OCI-LY1 (cell line): ENCODE results near the gene SOX10.

ENCODE experiments used
- H2AFZ ChIP-seq: fragments of 200-600 bp; sonication (generic), shearing (Covaris generic); 2 replicates; pipeline ENCODE4 v1.6.0; 2014; ENCODE audit warnings: antibody characterized with exemption, mild to moderate bottlenecking, low read length
- H3F3A ChIP-seq: fragments of 200-600 bp; sonication (generic), shearing (Covaris generic); 2 replicates; pipeline ENCODE4 v1.6.0; 2014; ENCODE audit warnings: mild to moderate bottlenecking, antibody characterized with exemption, low read length, moderate library complexity; ENCODE audit not compliant: insufficient read depth
- H3K27ac ChIP-seq: fragments of 200-600 bp; sonication (generic); 2 replicates; pipeline ENCODE4 v1.5.1; 2014; ENCODE audit warnings: low read length, mixed run types, mild to moderate bottlenecking, low read depth; ENCODE audit not compliant: poor library complexity, severe bottlenecking
- H3K27me3 ChIP-seq: fragments of 200-600 bp; sonication (generic); 2 replicates; pipeline ENCODE4 v1.6.0; 2014; ENCODE audit warnings: antibody characterized with exemption, mild to moderate bottlenecking, low read length, moderate library complexity; ENCODE audit not compliant: insufficient read depth
- H3K36me3 ChIP-seq: fragments of 200-600 bp; sonication (generic); 2 replicates; pipeline ENCODE4 v1.6.1; 2014; ENCODE audit warnings: mild to moderate bottlenecking, antibody characterized with exemption, low read length, moderate library complexity, mixed read lengths; ENCODE audit not compliant: insufficient read depth
- H3K4me1 ChIP-seq: fragments of 200-600 bp; sonication (generic); 2 replicates; pipeline ENCODE4 v1.5.1; 2014; ENCODE audit warnings: mild to moderate bottlenecking, low read length, moderate library complexity; ENCODE audit not compliant: insufficient read depth, severe bottlenecking
- H3K4me2 ChIP-seq: fragments of 200-600 bp; sonication (generic), shearing (Covaris generic); 2 replicates; pipeline ENCODE4 v1.6.1; 2014; ENCODE audit warnings: low read length
- H3K4me3 ChIP-seq: fragments of 200-600 bp; sonication (generic); 2 replicates; pipeline ENCODE4 v1.5.1; 2014; ENCODE audit warnings: low read length, low read depth, mild to moderate bottlenecking, mixed read lengths; ENCODE audit not compliant: poor library complexity, severe bottlenecking
- H3K79me2 ChIP-seq: fragments of 200-600 bp; shearing (Covaris generic); 2 replicates; pipeline ENCODE4 v1.6.1; 2016; ENCODE audit warnings: mixed run types, low read length, mixed read lengths; ENCODE audit not compliant: insufficient read depth
- H3K9ac ChIP-seq: fragments of 200-600 bp; sonication (generic), shearing (Covaris generic); 2 replicates; pipeline ENCODE4 v1.6.1; 2014; ENCODE audit warnings: mild to moderate bottlenecking, low read length, mixed read lengths
- H3K9me2 ChIP-seq: fragments of 200-600 bp; sonication (generic), shearing (Covaris generic); 2 replicates; pipeline ENCODE4 v1.6.1; 2014; ENCODE audit warnings: low read depth, mild to moderate bottlenecking, low read length, mixed read lengths
- H3K9me3 ChIP-seq: fragments of 200-600 bp; shearing (Covaris generic); 2 replicates; pipeline ENCODE4 v1.6.1; 2014; ENCODE audit warnings: low read length, mixed read lengths
- H4K20me1 ChIP-seq: fragments of 200-600 bp; sonication (generic), shearing (Covaris generic); 2 replicates; pipeline ENCODE4 v1.6.0; 2016; ENCODE audit warnings: mild to moderate bottlenecking, low read length; ENCODE audit not compliant: insufficient read depth
- EZH2 ChIP-seq: fragments of 200-600 bp; sonication (generic), shearing (Covaris generic); IDR thresholded peaks from 2 replicates; pipeline ENCODE4 v1.8.0; 2017; ENCODE audit warnings: borderline replicate concordance, mixed run types, mild to moderate bottlenecking, antibody characterized with exemption, low read length, moderate library complexity, mixed read lengths
- TF ChIP-seq, protein P1 (sequence below): fragments of 200-600 bp; sonication (generic), shearing (Covaris generic); IDR thresholded peaks from 2 replicates; pipeline ENCODE4 v1.5.1; 2017; ENCODE audit warnings: mild to moderate bottlenecking, antibody characterized with exemption, low read length, moderate library complexity, mixed read lengths

Gene SOX10

DNA sequence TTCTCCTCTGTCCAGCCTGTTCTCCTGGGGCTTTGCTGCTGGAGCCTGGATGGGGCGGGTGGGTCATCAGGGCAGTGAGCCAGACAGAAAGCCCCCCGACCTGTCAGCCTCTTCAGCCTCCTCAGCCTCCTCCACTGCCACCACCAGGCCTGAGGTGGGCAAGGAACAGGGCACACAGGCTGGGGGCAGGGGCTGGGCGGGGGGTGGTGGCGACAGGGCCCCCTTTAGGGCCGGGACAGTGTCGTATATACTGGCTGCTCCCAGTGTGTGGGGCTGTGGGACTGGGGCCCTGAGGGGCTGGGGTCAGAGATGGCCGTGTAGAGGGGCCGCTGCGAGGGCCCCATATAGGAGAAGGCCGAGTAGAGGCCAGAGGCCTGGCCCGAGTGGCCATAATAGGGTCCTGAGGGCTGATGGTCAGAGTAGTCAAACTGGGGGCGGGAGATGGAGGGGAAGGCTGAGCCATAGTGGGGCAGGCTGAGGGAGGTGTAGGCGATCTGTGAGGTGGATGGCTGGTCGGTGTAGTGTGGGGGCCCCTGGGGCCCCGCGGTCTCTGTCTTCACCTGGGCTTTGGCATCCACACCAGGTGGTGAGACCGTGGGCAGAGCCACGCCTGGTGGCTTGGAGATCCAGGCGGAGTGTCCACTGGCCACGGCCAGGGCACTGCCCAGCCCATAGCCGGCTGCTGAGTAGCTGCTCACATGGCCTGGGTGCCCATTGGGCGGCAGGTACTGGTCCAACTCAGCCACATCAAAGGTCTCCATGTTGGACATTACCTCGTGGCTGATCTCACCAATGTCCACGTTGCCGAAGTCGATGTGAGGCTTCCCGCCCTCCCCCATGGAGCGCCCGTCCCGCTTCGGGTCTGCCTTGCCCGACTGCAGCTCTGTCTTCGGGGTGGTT, 10.8 kb downstream of the SOX10 start:
- H3K9me3 ChIP-seq = no peaks in the 10 kb centered on the region

DNA sequence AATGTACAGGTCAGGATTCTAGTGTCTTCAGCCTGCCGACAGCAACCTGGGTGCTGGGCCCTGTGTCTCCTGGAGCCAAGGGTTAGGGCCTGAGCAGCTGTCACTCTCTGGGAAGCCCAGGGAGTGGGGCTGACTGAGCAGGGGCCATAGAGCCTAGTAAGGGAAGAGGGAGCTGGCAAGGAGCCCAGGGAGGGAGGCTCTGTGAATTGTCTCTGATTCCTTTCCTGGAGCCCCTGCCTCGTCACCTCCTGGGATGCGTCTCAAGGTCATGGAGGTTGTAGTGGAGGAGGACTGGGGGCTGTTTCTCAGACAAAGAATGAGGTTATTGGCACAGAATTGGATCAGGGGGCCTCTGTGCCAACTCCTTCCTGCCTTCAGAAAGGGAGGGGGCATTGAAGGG, 11.8 kb downstream of the SOX10 start:
- H3K9ac ChIP-seq = no peak overlapping the region
- H3K9me2 ChIP-seq = no peaks in the 10 kb centered on the region
- no peak overlapping the region for H3K27ac ChIP-seq
- H3F3A ChIP-seq = no peaks in the 10 kb centered on the region
- H3K4me3 ChIP-seq = no peak overlapping the region
- no peak for TF ChIP-seq EZH2
- TF ChIP-seq, protein P1, sequence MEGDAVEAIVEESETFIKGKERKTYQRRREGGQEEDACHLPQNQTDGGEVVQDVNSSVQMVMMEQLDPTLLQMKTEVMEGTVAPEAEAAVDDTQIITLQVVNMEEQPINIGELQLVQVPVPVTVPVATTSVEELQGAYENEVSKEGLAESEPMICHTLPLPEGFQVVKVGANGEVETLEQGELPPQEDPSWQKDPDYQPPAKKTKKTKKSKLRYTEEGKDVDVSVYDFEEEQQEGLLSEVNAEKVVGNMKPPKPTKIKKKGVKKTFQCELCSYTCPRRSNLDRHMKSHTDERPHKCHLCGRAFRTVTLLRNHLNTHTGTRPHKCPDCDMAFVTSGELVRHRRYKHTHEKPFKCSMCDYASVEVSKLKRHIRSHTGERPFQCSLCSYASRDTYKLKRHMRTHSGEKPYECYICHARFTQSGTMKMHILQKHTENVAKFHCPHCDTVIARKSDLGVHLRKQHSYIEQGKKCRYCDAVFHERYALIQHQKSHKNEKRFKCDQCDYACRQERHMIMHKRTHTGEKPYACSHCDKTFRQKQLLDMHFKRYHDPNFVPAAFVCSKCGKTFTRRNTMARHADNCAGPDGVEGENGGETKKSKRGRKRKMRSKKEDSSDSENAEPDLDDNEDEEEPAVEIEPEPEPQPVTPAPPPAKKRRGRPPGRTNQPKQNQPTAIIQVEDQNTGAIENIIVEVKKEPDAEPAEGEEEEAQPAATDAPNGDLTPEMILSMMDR = no peak
- peaks cover 20% of the 10 kb centered on the region for H3K36me3 ChIP-seq
- H3K4me2 ChIP-seq = no peak overlapping the region
- H3K4me1 ChIP-seq = no peaks in the 10 kb centered on the region
- no peak overlapping the region for H2AFZ ChIP-seq
- H3K9me3 ChIP-seq = no peaks in the 10 kb centered on the region
- H4K20me1 ChIP-seq = no peaks in the 10 kb centered on the region
- no peaks in the 10 kb centered on the region for H3K79me2 ChIP-seq
- H3K27me3 ChIP-seq = no peaks in the 10 kb centered on the region

More for the DNA sequence above, 10.8 kb downstream of the SOX10 start:
- no peak overlapping the region for H3K4me2 ChIP-seq
- no peaks in the 10 kb centered on the region for H3K4me1 ChIP-seq
- no peak overlapping the region for H3K9ac ChIP-seq
- no peaks in the 10 kb centered on the region for H4K20me1 ChIP-seq
- H3K9me2 ChIP-seq = no peaks in the 10 kb centered on the region
- no peaks in the 10 kb centered on the region for H3K79me2 ChIP-seq
- H3K36me3 ChIP-seq = peaks cover 11% of the 10 kb centered on the region
- H2AFZ ChIP-seq = no peak overlapping the region
- no peaks in the 10 kb centered on the region for H3F3A ChIP-seq
- no peak overlapping the region for H3K4me3 ChIP-seq
- no peaks in the 10 kb centered on the region for H3K27me3 ChIP-seq
- no peak overlapping the region for H3K27ac ChIP-seq
- no peak for TF ChIP-seq EZH2
- TF ChIP-seq, protein P1 = no peak

DNA sequence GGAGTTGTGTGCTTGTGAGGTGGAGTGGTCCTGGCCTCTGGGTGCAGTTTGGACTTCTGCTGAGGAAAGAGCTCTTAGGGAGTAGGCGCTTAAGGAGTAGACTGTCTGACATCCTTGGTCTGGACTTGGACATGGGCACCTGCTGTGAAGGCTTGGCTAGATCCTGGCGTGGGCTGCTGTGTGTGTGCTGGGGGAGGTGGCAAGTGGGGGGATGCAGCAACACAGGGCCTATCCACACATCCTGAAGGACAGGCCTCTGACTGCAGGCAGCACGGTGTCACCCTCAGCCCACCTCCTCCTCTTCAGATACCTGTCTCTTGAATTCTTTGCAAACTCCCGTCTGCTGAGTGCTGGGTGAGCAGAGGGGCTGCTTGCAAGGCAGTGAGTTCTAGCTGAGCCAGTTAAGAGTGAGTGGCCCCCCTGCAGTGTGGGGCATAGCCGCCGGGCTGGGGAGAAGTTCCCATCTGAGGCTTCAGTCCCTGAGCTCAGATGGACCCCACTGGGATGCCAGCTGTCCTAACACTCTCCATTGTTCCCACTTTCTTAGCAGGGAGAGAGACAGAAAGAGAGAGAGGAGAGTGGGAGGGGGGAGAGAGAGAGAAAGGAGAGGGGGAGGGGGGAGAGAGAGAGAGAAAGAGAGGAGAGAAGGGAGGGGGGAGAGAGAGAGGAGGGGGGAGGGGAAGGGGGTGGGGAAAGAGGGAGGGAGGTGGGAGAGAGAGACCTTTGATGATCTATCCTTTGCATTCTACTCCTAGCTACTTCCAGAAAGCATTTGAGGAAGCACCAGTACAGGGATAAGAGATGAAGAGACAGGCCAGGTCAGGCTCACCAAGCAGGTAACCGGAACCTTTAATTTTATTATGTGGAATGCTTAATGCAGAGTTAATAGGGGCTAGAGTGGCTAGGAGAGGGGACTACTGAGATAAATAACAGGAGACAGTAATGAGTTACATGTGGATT, 12.6 kb downstream of the SOX10 start:
- no peaks in the 10 kb centered on the region for H3K9me3 ChIP-seq
- no peak overlapping the region for H3K9ac ChIP-seq
- H3K36me3 ChIP-seq = peaks cover 28% of the 10 kb centered on the region
- H3K9me2 ChIP-seq = no peaks in the 10 kb centered on the region
- no peak overlapping the region for H3K27ac ChIP-seq
- H3K4me3 ChIP-seq = no peak overlapping the region
- no peak overlapping the region for H3K4me2 ChIP-seq
- H3K4me1 ChIP-seq = no peaks in the 10 kb centered on the region
- H4K20me1 ChIP-seq = no peaks in the 10 kb centered on the region
- no peak overlapping the region for H2AFZ ChIP-seq
- no peaks in the 10 kb centered on the region for H3K79me2 ChIP-seq
- H3K27me3 ChIP-seq = no peaks in the 10 kb centered on the region
- TF ChIP-seq EZH2 = no peak
- TF ChIP-seq, protein P1 = no peak
- H3F3A ChIP-seq = no peaks in the 10 kb centered on the region
